HG03045 (cell line): ENCODE results near the gene ARHGEF28.

Experiments
- ATAC-seq: cut with Tn5 transposase; IDR thresholded peaks from one replicate; pipeline ENCODE4 v1.9.1; 2021; ENCODE audit warnings: mild to moderate bottlenecking, moderate library complexity; ENCODE audit not compliant: unreplicated experiment

ARHGEF28 gene

DNA sequence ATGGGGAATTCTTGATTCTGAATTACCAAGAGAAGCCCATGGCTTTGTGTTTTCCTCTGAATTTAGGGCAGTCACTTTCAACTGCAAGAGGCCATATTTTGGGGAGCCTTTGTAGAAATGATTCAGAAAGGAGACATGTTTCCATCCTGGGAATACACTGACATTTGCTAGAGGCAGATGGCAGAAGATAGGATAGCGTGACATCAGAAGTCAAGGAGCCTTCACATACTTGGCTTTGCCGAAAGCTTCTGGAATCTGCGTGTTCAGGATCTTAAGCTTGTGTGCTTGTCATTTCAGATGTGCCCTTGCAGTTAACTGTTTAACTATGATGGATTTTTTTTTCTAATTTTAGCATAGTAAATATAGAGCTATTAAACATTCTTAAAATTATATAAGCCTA, 296.2 kb downstream of the ARHGEF28 start:
- ATAC-seq, result no peak

DNA sequence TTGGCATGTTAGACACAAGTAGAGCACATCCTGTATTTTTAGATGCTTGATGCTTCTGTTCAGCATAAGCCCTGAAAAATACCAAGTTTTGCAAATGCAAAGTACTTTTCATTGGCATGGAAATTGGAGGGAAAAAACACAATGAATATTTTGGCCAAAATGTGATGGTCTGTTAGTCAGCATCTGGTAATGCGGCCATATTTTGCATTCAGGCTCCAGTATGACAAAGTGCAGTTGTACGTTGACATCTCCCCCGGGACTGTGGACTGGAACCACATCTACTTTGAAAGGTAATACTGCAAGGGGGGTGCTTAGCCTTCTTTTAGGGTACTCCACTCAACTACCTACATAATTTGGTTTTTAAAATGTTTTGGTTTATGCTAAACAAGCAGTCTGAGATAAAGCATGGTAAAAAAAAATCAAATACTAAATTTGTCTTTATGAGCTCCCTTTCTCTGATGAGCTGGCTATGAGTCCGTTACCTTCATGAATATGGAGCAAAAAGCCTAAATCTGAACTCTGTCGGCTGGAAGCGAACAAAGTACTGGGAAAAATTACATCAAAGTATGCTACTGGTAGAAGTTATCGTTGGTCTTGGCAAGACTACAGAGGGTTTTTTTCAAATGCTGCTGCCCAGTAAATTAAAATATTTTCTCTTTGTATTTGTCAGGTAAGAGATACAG, 297.0 kb downstream of the ARHGEF28 start:
- ATAC-seq, result no peak

DNA sequence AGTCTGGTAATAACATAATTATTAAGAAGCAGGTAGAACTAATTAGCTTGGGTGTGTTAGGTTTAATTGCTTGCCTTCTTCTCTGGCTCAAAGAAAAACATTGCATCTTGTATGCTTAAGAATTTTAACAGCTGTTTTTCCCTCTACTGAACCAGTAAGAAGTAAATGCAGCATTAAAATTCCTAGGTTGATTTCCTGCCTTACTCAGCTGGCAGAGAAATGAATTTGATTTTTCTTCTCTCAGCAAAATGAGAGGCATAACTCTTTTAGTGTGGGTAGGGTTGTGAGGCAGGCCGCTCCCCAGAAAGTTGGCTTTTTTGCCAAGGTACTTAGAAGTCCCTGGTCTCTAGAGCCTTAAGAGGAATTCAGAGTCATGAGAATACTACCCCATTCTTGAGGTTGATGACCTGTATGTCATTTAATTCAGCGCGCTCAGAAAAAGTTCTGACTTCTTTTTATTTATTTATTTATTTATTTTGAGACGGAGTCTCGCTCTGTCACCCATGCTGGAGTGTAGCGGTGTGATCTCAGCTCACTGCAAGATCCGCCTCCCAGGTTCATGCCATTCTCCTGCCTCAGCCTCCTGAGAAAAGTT, 302.6 kb downstream of the ARHGEF28 start:
- ATAC-seq, result no peak

DNA sequence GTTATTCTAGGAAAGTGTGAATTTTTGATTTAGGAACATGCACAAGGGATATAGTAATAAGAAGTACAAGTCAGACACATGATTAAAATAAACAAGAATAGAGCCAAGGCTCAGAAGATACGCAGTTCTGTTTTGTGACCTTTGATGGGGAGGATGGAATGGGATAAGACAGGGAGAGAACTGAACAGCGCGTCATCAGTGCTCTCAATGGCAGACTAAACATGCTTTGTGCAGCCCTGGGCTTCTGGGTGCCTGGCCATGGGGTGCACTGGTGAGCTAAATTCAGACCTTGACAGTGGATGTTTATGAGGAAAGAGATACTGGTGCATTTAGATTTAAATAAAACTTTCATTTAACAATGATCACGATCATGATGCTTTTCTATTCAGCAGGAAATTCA, 309.7 kb downstream of the ARHGEF28 start:
- ATAC-seq, result no peak

DNA sequence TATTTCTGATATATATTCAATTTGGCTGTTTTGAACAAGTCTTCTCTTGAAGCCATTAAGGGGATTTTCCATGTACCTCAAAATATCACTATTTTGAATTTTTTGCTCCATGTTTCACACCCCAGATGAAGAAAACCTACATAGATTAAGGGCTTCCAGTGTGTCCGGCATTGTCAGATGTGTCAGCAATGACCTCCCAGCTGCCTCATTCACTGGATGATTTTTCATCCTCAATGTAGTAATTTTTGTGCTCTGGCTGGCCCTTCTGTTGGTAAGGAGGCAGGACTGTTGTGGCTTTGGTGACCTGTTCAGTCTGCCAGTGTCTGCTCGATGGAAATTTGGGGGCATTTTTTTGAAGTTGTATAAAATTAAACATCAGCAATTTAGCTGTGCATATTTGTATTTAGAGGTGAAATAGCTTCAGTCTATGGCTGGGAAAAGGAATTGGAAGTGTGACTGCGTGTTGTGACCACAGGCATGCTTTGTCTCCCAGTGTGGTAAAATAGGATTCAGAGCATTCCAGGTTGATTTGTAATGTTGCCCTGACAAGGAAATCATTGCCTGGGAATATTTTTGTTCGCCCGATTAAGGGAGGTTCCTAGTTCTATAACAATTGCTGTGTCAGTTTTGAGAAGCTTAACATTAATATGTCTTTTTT, 312.4 kb downstream of the ARHGEF28 start:
- ATAC-seq, result no peak

DNA sequence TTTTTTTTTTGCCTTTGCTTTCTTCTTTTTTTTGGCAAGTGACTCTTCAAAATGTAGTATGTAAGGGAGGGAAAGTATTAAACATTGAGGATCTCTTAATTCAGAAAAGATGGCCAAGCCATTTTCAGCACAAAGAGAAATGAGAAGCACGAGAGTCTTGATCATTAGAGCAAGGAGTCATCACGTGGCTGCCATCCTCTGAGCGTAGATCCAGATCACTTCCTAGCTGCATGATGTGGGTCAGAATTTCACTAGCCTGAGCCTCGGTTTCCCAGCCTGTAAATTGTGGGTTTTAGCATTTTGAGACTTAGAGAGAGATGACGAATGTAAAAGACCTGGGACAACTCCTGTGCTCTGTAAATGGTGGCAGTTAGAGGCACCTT, 312.9 kb downstream of the ARHGEF28 start:
- ATAC-seq, result no peak

DNA sequence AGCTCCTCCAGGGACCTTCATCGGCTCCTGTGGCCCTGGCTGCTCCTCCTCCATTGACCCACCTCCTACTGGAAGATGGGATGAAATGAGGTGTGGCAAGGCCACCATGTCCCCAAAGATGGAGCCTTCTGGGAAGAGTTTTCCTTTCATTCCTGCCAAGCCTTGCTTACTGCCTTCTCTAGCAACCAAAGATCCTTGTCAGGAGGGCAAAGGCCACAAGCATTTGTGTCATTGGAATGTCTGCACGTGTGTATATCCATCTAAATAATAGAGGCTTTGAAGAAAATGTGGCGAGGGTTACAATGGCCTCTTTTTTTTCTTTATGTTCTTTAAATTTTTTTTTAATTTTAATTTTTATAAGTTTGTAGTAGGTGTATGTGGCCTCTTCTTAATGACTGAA, 313.6 kb downstream of the ARHGEF28 start:
- no peak for ATAC-seq

DNA sequence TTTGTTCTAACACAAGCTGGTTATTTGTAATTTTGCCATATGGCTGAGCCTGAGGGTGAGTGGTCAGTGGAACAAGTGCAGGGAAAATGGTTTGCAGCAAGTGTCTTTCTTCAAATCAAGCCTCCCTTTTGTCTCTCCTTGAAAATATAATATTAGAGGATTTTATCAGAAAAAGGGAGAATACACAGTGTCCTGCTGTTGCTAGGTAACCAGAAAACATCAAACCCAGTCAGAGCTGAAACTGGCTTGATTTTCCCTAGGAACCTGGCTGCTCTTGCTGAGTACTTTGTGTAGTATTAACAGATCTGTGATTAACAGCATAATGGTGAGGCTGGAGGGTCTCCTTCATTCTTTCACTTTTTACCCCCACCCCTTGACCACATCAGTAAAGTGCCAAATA, 314.0 kb downstream of the ARHGEF28 start:
- ATAC-seq, result no peak

DNA sequence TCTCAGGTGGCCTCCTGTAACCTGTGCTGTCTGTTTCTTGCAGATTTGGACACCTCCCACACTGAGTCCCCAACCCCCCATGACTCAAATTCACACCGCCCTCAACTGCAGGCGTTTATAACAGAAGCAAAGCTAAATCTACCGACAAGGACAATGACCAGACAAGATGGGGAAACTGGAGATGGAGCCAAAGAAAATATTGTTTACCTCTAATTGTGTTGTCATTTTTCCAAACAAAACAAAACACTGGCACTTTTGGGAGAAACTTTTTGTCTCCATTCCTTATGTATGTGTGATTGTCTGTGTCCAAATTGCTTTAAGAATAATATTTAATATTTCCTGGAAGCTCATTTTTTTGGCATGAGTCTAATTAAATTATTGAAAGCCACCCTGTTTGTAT, 314.8 kb downstream of the ARHGEF28 start:
- ATAC-seq, result no peak

DNA sequence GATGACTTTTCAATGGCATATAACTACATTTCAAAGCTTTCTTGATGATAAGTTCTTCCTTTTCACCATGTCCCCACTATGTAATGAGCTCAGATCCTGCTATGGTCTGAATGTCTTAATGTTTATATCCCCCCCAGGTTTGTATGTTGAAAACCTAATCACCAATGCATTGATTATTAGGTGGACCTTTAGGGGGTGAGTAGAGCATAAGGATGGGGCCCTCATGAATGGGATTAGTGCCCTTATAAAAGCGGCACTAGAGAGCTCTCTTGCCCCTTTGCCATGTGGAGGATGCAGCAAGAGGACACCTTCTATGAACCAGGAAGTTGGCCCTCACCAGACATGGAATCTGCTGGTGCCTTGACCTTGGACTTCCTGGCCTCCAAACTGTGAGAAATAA, 316.8 kb downstream of the ARHGEF28 start:
- ATAC-seq, result no peak

DNA sequence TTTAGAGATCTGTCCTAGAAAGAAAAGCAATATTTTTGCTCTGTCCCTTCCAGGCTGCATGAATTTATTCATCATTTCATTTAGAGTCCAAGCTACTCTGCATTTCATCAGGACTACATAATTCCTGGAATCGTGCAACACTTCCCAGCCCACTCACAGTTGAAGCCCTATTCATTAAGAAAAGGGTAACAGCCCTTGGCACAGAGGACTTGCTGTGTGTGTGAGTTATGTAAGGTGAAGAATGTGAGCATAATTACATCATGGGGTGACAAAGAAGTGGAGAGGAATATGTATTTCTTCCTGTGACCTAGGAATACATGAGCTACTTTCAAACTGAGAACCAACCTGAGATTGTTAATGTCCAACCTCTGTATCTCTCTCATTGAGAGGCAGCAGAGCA, 317.4 kb downstream of the ARHGEF28 start:
- no peak for ATAC-seq

DNA sequence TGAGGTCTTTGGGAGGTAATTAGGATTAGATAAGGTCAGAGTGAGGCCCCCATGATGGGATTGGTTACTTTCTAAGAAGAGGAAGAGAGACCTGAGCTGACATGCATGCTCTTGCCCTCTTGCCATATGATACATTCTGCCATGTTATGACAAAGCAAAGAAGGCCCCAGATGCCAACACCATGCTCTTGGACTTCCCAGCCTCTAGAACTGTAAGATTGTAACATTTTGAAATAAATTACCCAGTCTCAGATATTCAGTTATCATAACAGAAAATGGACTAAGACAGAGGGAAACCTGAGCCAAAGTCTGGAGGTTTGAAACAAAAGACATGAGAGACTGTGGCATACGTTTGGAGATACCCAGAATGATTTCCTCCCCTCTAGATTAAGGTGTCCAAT, 318.6 kb downstream of the ARHGEF28 start:
- ATAC-seq, result no peak

DNA sequence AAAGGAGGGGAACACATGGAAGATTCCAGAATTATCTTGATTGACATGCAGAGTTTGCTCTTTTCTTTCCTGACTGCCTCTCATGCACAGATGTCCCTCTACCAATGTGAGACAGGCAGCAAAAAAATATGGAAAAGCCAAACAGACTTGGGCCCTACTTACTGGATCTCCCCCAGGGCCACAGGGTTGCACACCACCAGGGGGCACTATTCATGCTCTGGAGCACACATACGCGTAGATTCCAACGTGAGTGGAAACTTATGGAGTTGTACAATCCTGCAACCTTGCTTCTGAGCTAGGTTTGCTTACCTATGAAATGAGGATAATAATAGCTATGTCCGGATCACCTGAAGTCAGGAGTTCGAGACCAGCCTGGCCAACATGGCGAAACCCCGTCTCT, 319.5 kb downstream of the ARHGEF28 start:
- ATAC-seq, result no peak

DNA sequence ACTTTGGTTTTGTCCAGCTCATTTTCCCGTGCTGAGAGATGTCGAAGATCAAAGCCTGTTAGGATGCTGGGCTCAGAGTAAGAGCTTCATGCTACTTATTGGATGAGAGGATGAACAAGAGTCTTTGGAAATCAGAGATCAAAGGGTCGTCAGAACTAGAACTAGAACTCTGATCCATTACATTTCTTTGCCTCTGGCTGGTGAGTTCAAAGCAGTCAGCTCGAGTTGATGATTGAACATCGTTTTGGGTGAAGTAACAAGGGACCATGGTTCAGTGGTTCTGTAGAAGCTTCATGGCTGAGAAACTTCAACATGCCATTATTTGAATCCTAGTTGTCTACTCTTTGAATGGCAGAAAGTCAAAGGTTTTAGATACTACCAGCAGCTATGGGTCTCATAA, 320.3 kb downstream of the ARHGEF28 start:
- no peak for ATAC-seq

DNA sequence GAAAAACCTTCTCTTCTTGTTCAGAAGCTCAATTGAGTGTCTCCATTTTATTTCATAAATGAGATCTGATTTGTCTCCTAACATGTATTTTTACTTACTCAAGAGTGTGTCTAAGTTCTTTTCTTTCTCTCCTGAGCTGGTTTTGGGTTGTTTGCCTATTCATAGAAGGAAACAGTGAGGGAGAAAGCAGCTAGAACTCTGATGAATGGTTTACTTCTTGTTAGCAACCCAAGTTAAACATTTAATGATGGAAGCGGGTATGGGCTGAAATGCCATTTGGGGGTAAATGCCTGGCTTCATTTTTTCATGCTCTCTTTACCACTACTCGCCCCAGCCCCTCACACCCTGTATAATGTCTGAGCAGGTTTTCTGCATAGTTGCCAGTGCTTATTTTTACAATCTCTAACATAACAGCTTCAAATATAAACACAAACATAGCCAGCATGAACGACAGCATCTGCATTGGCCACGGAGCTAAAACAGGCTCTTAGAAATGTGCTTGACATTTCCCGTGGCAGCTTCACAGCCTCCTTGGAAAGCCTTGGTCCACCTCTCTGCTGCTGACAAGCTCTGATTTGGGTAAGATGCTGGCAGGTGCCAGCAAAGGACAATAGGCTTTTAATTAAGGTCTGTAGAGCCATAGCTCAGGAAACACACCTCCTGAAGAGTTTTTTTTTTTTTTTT, 321.1 kb downstream of the ARHGEF28 start:
- no peak for ATAC-seq

DNA sequence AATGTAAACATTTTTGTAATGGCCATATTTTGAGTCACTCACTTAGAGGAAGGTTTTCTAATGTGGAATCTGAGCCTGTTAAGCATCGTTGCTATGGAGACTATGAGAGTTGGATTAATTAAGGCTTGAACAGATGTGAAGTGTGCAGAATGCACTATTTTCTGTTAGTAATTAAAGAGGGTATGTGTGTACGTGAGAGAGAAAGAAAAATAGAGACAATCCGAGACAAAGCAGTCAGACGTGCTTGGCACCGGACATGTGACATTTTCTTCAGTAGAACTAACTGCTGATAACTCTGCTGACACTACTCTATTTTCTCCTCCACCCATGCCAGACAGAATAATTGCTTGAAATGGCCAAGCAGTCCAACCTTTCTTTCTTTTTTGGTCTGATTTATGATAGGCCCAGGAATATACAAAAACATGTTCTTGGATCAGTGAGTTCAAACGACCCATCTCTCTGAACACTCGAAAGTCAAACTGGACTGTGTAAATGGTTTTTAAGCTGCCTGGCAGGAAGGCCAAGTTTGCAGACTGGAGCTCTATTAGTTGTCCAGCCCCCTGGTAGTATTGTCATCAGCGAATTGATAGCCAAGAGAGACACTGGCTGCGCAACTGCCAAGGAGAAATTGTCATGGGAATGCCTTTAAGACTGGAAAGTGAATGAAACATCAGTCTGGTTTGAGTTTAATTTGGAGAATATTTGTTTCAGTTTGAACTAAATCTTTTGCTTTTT, 322.1 kb downstream of the ARHGEF28 start:
- no peak for ATAC-seq

DNA sequence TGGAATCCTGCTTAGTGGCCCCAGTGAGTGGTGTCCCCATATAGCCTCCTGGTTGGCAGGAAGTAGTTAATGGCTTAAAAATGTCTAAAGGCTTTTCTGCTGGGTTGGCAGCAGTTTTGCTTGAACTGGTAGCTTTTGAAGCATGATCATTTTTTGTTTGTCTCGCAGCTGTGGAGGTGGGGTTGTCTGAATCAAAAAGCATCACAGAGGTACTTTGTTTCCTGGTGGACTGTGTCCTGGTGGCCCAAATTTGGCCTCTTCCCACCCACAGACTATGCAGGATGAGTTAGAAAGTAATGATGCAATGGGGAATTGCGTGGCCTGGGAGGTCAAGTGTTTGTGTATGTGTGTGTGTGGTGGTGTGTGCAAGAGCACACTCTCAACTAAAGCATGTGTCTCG, 322.7 kb downstream of the ARHGEF28 start:
- no peak for ATAC-seq

DNA sequence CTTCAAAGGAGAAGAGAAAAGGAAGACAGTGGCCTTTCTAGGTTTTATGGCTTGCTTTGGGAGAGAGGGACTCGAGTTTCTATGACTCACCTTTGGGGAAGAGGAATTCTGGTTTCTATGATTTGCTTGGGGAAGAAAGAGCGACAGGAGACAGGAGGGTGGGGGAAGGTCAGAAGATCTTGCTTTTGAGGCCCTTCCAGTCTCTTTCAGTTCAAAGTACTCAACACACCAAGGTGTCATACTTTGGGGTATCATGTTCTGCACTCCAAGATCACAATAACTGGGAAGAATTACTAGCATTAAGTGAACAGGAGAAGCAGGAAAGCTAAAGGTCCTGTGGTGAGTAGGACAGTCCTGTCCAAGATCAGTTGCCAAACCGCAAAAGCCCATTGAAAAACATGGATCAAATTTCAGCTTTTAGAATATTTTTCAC, 324.5 kb downstream of the ARHGEF28 start:
- ATAC-seq, result no peak

DNA sequence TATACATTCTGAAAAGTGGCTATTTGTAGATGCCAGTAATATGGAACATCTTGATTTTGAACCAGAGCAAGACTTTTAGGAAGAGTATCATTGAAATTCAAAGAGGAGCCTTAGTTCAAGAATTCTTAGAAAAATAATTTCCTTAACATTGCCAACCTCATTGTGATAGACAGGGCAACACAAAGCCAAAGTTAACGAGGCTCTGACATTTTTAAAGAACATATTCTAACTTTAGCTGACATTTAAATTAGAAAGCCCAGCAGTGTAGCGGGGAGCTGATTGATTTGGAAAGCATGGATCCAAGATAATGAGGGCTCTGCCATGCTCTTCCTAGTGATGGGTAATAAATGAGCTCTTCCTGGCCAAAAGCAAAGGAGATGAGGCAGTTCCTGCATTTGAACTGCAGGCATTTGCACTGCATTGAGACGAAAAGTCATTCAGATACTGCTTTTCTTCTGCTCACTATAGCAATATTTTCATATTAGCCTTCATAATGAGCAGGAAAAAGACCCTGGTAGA, 325.0 kb downstream of the ARHGEF28 start:
- ATAC-seq, result no peak

DNA sequence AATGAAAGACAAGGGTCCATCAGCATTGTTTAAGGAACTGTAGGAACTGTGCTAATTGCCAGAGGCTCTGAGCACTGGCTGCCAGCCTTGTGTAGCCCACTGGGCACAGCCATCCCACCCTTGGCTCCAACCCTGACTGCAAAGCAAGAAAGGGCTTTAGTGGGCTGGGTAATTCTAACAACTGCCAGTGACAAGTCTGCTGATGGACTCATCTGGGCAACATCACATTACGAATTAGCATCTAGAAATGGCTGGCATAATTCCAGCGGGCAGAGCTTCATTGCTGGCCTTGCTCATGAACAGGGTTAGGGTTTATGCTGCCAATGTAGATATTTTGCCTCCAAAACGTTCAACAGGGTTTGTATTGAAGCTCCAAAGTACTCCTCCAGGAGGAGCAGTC, 326.9 kb downstream of the ARHGEF28 start:
- no peak for ATAC-seq

DNA sequence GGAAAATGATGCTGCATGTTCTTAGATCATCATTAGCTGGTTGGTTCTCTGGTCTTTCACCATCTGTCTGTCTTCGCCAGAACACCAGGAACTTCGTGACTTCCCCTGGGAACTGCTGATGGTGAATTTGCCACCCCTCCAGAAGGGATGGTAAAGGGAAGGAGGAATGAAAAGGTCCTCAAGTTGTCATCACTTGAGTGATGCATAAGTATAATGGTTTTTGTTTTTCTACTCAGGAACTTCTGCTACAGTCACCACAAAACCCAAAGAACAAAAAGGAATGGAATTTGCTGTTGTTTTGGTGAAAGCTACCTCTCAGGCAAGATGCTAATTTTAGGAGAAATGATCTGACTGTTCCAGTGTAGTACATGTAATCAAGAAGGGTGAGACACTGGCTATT, 328.4 kb downstream of the ARHGEF28 start:
- no peak for ATAC-seq
